COR-L47 (cell line): Measurements from ENCODE around the gene MGAT1.

Experiments used
- DNase-seq: peaks from one replicate; lab custom pipeline; 2025; lab: John Stamatoyannopoulos, UW

Gene MGAT1

DNA sequence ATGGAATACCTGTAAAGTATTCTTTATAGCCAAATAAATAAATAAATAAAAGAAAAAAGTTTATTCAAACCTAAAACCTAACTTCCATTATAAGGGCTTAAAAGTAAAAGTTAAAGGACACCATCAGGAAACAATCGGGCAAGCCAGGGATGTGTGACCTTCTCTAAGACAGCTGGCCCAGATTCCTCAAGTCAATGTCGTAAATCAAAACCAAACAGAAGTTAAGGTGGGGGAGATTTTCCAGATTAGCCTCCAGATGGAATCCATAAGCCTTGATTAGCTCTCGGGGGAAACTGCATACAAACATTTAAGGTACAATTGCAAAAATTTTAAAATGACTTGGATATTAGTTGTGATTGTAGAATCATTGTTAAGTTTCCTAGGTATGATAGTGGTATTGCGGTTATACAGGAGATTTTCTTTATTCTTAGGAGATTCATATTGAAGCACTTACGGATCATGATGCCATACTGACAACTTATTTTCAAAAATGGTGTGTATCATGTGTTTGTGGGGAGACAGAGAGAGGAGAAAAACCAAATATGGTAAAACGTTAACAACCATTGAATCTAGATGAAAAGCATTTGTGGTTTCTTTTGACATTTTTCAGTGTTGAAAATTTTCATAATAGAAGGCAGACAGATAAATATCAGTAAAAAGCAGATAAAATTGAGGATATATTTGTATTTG is 21.5 kb upstream of the MGAT1 start:
- DNase-seq, result no peak

DNA sequence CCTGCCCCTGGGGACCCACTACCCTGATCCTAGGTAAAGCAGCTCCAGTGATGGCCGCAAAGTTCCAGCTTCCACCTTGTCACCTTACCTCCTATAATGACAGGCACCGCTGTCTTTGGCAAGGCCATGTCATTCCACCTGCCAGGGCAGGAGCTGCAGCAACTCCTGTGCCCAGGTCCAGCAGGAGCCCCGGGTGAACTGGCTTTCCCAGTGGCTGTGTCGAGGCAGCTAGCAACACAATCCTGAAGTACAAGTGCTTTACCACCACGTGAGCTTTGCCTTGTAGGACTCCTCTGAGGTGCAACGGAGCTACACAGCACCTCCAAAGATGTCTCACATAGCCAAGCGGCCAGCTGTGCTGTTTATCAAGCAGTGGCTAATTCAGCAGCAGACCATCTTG is 20.7 kb upstream of the MGAT1 start:
- no peak for DNase-seq

DNA sequence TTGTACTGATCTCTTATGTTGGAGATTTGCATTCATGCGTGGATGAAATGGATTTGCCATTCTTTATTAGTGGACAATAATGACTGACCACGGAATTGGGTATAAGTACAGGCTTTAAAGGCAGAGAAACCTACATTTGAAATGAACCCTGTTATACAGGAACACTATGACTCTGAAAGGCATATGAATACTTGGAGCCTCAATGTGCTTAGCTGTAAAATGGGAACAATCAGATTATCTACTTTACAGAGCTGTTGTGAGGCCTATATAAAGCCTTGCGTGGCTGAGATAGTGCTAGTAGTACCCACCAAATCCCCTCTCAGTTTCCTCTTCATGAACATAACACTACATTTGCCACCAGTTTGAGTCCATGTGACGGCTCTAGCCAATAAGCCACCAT is 18.9 kb upstream of the MGAT1 start:
- DNase-seq, result no peak

DNA sequence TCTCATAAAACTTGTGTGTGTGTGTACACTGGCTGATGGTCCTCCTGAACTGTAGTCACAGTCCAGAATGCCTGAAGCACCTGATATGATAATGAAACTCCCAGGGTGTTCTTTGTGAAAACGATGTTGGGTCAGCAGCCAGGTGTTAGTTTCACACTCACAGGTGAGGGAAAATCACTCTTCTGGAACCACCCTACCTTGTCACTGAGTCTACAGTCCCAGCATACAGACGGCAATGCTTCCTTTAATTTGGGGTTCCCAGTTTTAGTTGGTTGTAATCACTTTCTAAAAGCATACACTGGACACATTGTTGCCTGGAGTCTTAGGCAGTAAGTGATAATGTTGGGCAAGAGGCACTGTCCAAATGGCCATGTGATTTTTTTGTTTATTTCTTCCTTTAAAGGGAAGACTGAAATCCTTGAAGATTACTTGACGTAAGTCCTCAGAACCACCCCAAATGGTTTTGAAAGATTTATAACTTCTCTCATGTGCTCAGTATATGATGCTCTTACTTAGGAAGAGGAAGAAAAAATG is 18.2 kb upstream of the MGAT1 start:
- DNase-seq, result no peak

DNA sequence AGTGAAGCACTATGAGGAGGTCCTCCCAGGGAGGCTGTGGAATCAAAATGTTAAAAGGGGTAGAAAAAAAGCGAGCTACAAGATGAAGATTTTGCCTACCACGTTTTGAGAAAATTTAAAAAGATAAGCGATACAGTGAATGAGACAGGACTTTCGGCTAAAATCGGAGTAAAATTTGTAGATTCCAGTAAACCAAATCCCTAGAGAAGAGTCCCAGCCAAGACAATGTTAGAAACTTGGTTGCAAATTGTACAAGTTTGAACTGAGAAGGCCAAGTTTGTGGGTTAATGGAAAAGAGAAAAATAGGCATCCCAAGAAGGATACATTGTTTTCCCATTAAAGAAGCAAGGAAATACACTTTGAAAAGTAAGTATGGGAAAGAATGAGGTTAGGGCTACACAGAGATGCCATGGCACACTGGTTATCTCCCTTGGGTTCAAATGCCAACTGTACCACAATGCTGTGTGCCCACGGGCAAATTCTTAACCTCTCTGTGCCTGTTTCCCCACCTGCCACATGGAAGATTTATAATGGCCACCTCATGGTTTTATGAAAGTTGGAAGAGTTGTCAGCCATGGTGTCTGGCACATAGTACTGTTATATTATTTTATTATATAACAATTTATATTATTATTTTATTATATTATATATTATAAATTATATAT is 16.2 kb upstream of the MGAT1 start:
- no peak for DNase-seq

DNA sequence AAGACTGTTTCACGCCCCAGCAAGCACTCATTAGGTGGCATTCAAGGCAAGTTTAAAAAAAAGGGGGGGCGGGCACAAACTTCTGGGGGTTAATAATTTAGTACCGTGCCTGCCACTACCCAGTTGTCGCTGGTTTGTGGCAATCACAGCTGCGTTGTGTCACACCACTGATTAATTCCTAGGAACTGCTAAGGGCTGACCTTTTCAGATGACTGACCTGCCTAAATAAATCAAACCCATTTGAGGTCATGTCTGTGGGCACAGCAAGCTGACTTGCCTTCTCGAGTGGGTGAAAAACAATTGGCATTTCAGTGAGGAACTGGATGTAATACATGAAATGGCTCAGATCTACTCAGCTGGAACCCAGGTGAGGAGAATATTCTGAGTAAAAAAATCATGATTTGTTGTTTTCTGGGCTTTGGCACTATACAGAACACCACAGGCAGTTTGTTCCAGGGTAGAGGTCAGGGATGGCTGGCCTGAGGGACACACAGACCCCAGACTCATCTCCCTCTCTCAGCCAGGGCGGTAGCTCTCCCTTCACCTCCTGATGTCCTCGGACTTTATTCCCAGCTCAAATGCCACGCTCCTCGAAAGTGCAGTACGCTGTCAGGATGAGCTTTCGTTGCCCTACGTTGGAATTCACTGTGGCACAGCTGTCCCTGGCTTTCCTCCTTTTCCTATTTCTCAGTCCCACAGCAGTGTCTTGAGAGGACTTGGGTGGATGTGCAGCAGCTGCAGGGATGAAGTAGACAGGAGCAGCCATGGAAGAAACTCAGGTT is 15.5 kb upstream of the MGAT1 start:
- DNase-seq, result no peak

DNA sequence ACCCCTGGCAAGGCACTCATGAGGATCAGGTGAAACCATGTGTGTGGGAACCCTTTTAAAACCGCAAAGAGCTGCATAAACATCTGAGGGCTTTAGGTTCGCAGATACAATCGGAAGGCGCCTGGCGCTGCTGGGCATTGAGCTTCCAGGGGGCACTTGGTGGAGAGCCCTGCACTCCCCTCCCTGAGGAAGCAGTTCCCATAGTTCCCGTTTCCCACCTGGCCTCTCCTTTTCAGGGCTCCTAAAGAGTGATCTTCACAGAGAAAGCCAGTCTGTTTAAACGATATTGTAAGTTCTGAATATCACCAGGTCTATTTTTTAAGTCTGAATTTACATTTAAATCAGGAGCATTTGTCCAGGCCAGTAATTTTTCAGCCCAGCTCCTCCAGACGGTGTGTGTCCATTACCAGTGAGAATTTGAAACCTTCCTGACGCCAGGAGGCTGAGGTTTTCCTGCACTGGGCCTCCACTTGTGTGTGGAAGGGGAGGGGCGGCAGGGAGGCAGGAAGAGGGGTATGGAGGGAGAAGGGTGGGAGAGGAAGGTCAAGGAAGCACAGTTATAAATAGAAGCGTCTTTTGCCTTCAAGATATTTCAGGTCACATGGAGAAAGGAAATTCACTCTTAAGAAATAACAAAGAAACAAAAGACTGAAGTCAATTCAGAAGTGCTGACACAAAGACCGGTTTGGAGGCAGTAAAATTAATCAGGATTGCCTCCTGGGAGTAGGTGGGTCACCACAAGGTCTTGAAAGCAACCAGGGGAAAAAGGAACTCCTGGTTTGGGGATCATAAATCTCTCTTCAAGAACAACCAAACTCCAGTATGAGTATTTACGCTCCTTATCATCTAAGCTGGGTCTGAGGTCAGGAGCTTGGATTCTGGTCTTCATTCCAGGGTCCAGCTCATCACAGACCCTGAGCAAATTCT is 14.3 kb upstream of the MGAT1 start:
- DNase-seq, result no peak

DNA sequence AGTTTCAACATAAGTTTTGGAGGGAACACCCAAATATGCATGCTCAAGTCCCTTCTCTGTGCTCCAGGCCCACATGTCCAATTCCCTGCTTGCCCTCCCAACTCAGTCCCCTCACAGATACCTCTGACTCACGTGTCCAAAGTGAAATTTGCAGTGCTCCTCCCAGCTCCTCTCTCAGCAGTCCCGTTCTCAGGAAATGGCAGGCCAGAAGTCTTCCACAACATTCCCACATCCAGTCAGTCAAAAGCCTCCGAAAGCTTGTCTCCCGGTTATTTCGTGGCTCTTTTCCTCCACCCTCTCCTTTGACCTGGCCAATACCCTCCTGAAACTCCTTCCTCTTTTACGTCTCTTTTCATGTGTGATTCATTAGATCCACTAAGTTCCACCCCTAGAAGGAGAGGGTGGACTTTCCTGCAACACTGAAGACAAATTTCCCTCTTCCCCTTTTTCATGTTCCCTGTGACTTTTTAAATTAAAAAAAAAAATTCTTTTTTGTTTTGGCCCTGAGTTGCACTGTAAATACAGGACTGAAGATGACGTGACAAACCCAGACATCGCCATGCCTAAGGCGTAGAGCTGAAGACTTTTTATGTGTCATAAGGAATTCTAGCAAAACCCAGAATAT is 12.8 kb upstream of the MGAT1 start:
- no peak for DNase-seq

DNA sequence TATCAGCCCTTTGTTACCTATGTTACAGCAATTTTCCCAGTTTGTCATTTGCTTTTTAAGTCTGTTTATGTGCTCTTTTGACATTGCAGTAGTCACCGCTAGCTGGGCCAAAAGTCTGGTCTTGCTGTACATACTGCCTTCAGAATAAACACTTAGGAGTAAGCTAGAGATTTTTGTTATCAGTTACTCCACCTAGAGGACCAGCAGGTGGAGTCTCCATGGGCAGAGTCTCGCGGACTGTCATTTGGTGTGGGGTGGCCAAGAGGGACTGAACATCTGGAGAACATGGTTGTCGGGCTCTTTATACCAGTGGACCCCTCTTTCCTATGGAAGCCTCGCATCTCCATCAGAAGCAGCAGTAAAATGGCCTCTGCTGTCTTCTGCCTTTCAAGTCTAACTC is 10.8 kb upstream of the MGAT1 start:
- no peak for DNase-seq

DNA sequence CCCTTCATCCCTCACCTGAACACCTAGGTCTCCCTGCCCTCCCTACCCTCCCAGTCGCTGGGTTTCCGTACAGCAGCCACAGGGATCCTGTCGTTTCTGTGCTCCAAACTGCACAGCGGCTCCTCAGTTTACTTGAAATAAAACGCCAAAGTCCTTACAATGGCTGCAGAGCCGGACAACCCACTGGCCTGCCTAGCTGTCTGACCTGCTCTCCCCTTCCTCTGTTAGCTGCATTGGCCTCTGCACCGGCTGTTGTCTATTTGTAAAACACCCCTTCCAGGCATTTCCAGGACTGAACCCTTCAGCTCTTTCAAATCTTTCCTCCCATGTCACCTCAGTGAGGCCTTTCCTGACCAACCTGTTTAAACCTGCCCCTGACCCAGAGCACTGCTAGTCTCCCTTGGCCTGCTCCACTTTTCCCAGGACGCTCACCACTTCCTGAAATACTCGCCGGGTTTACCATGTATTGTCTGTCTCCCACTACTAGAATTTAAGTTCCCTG is 9.1 kb upstream of the MGAT1 start:
- DNase-seq, result no peak

DNA sequence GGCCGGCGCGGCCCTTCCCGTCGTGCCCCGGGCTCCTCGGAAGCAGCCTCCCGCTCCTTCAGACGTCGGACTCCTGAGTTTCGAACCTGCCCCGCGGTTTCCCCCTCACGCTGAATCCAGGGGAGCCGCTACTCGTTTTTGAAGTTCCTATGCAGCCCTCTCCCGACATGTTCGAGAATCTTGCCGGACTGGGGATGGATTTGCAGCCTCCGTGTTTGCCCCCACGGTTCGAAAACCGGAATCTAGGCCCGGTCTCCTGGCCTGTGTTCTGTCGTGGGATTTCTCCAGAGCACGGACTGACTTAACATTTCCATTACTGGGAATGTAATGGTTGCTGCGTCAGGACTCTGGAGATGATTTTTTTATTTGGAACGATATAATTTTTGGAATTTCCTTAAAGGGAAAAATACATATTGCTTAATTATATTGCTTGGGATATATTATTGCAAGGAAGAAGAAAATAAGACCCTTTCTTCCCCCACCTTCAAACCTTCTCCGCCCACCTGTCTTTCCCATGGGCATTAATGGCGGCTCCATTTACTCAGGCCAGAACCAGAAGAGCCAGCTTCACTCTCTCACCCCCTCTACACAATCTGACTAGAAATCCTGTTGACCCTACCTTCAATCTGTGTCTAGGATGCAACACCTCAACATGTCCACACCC is 8.5 kb upstream of the MGAT1 start:
- DNase-seq, result no peak

DNA sequence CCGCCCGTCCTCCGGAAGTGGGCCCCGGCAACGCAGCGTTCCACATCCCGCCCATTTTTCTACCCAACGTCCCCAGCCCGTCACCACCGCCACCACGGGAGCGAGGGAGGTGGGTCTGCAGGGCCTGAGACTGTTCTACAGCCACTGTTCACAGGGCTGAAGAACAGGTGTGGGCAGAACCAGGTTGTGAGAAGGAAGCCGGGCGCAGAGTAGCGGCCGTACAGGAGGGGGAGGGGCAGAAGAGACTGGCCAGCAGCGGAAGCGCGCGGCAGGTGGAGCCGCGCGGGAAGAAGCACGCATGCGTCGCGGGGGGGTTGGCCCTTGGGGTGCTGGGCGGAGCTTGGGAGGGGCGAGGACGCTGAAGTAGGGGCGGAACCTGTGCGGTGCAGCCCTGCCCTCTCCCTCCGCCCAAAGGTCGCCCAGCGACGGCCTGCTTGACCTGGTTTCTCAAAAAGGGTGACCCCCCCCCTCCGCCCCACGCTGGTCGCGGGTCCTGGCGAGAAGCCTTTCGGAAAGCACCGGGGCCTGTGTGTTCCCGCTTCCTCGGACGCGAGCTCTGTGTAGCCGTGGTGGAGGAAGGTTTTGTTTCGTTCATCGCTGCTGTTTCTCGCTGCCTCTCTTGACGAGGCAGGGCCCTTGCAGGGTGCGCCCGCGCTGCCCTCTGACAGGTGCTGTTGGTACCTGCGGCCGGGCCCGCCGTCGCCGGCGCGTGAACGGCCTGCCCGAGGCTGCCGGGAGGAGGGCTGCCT is 7.8 kb upstream of the MGAT1 start:
- DNase-seq, result peak; percentile 89

DNA sequence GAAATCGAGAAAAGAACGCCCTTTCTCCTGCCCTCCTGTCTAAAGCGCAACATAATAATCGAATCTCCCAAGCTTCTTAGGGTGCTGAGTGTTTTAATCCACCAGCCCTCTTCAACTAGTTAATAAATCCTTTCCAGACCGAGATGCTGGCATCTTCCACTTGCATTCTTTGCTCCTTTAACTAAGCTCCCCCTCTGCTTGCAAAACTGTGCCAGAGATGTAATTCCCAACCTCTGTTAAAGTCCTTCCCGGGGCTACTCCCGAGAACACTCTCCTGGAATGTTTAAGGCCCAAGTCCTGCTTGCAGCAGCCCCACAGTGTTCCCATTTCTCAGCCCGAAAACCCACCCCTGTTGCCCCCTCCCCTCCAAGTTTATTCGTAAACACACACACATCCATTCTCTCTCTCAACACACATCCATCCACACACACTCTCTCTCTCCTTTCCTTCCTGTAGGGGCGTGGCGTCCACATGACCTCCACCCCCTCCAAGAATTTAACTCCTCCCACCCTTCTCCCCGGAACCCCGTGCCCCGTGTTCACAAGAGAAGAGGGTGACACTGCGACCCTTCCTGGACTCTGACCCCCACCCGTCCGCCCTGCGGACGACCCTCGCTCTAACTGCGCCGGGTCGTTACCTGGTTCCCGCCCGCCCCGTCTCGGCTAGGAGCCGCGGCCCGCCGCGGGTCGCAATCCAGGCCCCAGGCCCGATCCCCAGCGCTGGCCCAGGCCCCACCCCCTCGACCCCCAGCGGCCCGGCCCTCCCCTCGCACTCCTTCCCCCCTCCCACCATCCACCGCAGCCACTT is 7.0 kb upstream of the MGAT1 start:
- peak; percentile 90 for DNase-seq

DNA sequence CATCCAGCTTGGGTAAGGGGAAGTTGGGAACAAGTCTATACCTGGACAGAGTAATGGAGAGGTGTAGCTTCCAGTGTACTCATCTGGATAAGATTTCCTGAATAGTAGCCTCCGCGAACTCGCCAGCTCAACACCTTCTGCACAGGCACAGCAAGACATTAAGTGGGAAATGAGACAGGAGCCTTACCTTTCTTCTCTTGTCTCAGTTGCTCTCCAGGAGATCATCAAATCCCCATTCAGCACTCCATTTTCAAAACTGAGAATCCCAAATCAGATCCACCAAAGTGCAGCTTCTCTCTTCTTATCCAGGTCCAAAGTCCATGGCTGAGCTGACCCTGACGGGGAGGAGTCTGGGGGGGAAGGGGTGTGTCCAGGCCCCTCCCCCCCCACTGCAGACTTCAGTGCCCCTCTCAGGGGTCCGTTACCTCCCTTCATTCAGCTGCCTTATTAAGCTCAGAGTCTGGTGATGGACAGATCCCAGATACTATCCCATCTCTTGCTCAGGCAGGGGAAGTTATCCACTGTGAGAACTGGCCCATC is 5.9 kb upstream of the MGAT1 start:
- no peak for DNase-seq

DNA sequence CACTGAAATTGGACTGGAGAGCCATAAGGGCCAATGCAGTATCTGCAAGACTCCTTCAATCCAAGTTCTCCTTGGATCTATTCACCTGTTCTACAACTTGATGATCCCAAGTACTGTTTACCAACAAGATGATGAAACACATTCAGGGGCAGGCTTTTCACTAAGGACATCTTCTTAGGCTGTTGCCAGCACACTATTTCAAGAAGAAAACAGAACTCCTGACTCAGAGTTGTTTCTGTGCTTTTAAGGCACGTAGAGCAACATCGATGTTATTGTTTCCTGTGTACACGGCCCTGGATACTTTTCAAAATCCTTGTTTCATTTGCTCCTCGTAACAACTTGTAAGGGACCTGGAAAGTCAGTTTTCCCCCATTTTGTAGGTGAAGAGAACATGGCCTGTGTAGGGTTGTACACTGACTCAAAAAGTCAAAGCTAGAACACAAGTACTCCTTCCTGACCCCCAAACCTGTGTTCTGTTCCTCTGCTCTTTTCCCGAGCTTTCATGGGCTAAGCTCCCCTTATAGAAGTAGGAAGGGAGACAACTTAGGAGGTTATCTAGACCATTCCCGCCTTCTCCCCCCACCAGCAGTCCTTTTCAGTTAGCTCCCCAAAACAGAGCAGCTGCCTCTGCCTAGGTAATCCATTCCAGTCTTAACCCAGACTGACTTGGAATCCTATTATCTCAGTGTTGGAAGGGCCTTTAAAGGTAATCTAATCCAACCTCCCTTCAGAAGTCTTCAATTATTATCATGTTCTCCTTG is 5.2 kb upstream of the MGAT1 start:
- DNase-seq, result no peak

DNA sequence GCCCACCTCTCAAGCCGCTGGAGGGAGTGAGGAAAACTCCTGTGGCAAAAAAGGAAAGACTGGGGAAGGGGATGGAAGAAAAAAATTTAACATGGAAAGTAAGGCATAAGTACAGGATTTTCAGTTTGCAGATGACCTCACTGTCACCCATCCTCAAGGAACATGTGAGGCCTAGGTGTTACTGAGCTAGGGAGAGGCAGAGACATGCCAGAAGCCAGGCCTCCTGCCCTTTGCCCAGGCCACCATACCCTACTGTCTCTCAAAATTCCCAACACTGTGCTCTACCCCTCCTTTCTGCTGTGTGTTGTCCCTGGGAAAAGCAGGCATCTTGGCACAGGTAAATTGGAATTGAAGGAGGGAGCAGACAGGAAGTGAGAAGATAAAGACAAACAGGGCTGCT is 4.4 kb upstream of the MGAT1 start:
- DNase-seq, result no peak

DNA sequence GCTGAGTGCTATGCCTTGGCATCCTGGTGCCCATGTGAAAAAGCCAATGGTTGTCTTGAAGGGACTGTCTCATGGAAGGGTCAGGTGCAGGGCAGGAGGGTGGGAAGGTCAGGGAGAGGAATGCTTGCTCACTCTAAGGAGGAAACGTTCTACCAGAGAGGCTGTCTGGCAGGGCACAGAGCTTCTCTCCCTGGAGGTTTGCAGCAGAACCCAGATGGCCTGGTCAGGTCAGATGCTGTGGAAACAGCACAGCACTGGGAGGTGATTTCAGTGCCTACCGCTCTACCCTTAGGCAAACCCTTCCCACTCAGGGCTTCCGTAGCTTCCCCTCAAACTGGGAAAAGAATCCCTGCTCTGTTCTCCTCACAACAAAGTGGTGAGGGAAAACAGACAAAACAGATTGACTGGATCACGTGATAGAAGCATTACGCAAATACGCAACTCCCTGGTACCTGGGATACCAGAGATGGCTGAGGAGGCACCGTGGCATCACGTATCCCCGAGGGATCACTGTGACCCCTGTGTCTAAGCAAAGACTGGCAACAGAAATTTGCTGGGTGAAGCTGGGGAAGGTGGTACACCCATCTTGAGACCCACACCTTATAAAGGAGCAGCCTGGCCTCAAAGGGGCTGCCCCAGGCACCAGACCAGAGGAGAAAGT is 3.9 kb upstream of the MGAT1 start:
- DNase-seq, result no peak
